Activated T-helper 17 cell treated with anti-CD3 and anti-CD28 coated beads, Interleukin-2, amount 50 U/mL, for 72 hours (primary cell): ENCODE results near the gene CYFIP1. TPM values are rescaled to one million over a fixed set of nuclear protein-coding genes. Genes with fewer than 3 reads are reported as not detected.

Experiments
- ATAC-seq: fragments of 150-1000 bp; cut with Tn5 transposase; replicated peaks from 2 replicates; pipeline ENCODE4 v1.10.0; 2021; ENCODE audit warnings: mild to moderate bottlenecking, moderate library complexity
- H3K27ac Mint-ChIP-seq: one replicate; pipeline ENCODE4 v1.8.0; 2022; ENCODE audit warnings: mixed read lengths
- H3K27me3 Mint-ChIP-seq: one replicate; pipeline ENCODE4 v1.8.0; 2022; ENCODE audit warnings: mixed read lengths
- H3K36me3 Mint-ChIP-seq: one replicate; pipeline ENCODE4 v1.8.0; 2022; ENCODE audit warnings: low read depth, mild to moderate bottlenecking, mixed read lengths
- H3K4me1 Mint-ChIP-seq: one replicate; pipeline ENCODE4 v1.8.0; 2022; ENCODE audit warnings: mixed read lengths
- H3K4me3 Mint-ChIP-seq: one replicate; pipeline ENCODE4 v1.8.0; 2022; ENCODE audit warnings: mild to moderate bottlenecking, mixed read lengths
- H3K9me3 Mint-ChIP-seq: one replicate; pipeline ENCODE4 v1.8.0; 2022; ENCODE audit warnings: mixed read lengths
- total RNA-seq, 2 donors: library from RNA; stranded (reverse); gene quantifications; one replicate each; pipeline ENCODE4 v1.2.3, GENCODE V29; 2022

CYFIP1 gene
- total RNA-seq, 2 donors from 2014 or later = 34.3 to 39.5 TPM

DNA sequence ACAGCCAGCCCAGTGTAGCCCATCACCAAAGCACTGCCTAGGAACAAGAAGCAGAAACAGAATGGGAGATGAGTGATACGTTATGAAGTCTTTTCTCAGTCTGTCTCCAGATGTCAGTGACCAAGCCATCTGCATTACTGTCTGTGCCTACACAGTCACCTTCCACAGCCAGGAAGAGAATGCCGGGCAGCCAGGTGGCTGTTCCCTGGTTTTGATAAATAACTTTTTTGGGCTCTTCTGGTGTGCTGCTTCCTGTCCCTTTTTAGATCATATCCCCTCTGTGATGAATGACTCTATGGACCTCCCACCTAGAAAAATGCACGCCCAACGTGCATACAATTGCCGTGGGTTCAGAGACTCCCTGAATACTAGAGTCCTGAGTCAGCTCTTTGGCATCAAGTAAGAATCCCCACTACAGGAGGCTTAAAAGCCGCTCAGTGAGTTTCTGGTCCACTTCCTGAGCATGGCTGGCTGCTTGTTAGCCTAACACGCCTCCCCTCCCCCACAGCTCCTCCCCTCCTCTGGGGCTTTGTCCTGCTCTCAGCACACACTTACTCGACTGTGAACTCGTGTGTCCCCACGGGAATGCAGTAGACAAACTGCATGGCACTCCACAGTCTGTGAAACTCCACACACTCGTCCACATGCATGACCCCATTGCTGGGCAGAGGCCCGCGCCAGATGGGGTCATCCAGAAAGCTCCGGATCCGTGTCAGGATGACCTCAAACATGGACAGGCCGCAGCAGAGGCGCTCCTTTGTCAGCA lies 107.0 kb downstream of the CYFIP1 start:
- H3K27me3 Mint-ChIP-seq = no peaks in the 10 kb centered on the region
- no peak for ATAC-seq
- H3K36me3 Mint-ChIP-seq = peaks cover 81% of the 10 kb centered on the region
- H3K27ac Mint-ChIP-seq = no peak overlapping the region
- no peaks in the 10 kb centered on the region for H3K4me1 Mint-ChIP-seq
- no peak overlapping the region for H3K4me3 Mint-ChIP-seq
- no peaks in the 10 kb centered on the region for H3K9me3 Mint-ChIP-seq

DNA sequence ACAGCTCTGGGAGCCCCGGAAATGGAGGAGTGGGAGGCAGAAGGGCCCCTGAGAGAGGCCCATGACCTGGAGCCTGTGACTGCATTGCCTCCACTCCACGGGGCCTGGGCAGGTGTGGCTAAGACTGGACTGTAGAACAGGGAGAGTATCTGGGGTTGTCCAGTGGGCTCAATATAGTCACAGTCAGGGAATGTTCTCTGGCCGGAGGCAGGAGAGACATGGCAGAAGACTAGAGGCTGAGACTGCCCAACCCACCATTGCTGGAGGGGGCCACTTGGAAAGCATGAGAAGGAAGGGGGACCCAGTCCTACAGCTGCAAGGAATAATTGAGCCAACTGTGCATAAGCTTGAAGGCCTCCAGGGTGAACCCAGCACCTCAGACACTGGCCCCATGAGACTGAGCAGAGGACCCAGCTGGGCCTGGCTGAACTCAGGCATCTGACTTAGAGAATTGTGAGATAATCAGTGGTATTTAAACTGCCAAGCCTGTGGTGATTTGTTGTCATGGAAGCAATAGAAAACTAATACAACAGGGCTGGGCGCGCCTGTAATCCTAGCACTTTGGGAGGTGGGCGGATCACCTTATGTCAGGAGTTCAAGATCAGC lies 108.6 kb downstream of the CYFIP1 start:
- H3K27me3 Mint-ChIP-seq = no peaks in the 10 kb centered on the region
- H3K9me3 Mint-ChIP-seq = no peaks in the 10 kb centered on the region
- no peak overlapping the region for H3K4me3 Mint-ChIP-seq
- no peaks in the 10 kb centered on the region for H3K4me1 Mint-ChIP-seq
- H3K36me3 Mint-ChIP-seq = peaks cover 81% of the 10 kb centered on the region
- ATAC-seq = no peak
- H3K27ac Mint-ChIP-seq = peak overlapping the region; percentile 44

DNA sequence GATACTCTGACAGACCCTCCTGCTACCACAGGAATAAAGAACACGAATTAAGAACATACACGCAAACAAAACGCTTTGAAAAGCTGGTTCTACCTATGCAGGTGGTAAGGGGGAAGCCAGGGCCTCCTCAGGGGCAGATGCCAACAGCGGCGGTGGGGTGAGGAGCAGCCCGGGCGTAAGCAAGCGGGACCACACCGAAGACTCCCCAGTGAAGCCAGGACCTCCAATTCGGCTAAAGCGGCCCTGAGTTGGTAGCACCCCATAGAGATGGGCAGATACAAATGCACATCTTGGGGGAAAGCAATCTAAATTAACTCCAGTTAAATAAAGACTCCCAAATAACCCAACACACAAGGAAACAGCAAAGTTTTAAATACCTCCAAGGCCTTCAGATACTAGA lies 109.3 kb downstream of the CYFIP1 start:
- Mint-ChIP-seq H3K4me3 (no peak overlapping the region), H3K36me3 (peaks cover 83% of the 10 kb centered on the region), H3K9me3 (no peaks in the 10 kb centered on the region), H3K27me3 (no peaks in the 10 kb centered on the region), H3K4me1 (no peaks in the 10 kb centered on the region), H3K27ac (peak overlapping the region; percentile 44)
- ATAC-seq = no peak

DNA sequence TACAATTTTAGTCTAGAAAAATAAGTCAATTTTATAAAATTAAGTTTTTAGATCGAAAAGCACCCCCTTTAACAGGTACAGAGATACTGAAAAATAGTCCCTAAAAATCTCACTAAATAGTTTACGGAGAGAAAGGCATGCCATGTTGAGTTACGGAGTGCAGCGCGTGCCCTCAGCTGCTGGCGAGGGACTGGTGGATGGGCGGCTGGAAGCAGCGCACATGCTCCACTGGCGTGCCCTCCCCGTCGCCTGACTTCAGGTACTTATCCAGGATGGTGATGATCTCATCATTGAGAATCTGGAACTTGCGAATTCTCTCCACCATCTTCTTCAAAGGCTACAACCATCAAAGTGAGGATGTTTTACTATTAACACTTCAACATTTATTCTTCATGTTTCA lies 110.3 kb downstream of the CYFIP1 start:
- H3K4me1 Mint-ChIP-seq = no peaks in the 10 kb centered on the region
- no peak for ATAC-seq
- no peaks in the 10 kb centered on the region for H3K27me3 Mint-ChIP-seq
- H3K9me3 Mint-ChIP-seq = no peaks in the 10 kb centered on the region
- no peak overlapping the region for H3K4me3 Mint-ChIP-seq
- no peak overlapping the region for H3K27ac Mint-ChIP-seq
- H3K36me3 Mint-ChIP-seq = peaks cover 91% of the 10 kb centered on the region

DNA sequence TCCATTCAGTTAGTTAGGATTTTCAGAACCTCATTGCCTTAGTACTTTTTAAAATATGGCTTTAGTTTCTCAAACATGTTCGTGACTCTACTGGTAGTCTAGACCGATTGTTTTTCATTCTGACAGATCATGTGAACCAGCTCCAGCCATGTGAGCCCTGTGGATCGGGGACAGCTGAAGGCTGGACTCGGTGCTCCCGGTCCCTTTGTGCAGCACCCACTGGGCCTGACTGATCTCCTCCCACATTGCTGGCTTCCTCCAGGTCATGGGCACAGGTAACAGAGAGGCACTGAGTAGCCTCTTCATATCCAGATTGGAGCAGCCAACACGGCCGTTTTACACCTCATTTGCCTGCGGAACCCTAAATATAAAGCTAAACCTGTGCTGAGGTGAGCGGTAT lies 111.2 kb downstream of the CYFIP1 start:
- Mint-ChIP-seq H3K27ac (no peak overlapping the region), H3K36me3 (peaks cover 100% of the 10 kb centered on the region)

DNA sequence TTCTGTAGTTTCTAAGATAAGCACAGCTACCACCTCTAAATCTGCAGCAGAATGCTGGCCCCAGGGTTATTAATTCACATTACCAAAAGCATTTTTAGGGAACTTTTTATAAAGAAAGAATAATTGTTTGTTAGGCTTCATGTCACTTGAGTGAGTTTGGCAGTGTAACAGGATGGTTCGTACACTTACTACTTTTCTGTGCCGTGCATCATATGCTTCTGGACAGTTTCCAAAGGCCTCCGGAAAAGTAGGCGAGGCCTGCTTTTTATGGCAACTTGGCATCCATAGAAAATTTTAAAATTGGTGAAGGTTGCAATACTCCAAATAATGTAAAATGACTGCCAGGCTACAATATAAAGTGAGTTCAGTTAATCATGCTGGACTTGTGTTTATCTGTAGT lies 111.7 kb downstream of the CYFIP1 start:
- Mint-ChIP-seq H3K4me1 (no peaks in the 10 kb centered on the region), H3K9me3 (no peaks in the 10 kb centered on the region), H3K27ac (no peak overlapping the region), H3K36me3 (peaks cover 100% of the 10 kb centered on the region), H3K4me3 (no peak overlapping the region), H3K27me3 (no peaks in the 10 kb centered on the region)
- no peak for ATAC-seq

More for the DNA sequence above, 111.2 kb downstream of the CYFIP1 start:
- no peak for ATAC-seq
- Mint-ChIP-seq H3K27me3 (no peaks in the 10 kb centered on the region), H3K4me3 (no peak overlapping the region), H3K9me3 (no peaks in the 10 kb centered on the region), H3K4me1 (no peaks in the 10 kb centered on the region)

DNA sequence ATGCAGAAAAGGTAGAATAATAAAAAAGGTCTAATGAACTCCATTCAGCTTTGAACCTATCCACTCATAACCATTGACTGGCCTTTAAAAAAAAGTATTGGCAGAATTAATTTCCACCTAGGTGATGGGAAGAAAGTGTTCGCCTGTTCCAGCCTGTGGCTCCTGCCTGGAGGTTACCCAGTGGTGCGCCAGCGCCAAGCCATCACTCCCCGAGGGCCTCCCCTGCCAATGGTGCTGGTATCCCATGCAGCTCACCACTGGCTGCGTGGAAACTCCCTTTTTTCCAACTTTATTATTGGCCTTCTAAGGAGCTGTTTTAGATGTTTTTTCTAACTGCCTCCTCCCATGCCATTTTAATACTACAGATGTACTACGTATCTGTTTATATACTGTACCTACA lies 112.3 kb downstream of the CYFIP1 start:
- no peaks in the 10 kb centered on the region for H3K9me3 Mint-ChIP-seq
- no peak overlapping the region for H3K27ac Mint-ChIP-seq
- H3K4me3 Mint-ChIP-seq = no peak overlapping the region
- H3K27me3 Mint-ChIP-seq = no peaks in the 10 kb centered on the region
- no peak for ATAC-seq
- H3K4me1 Mint-ChIP-seq = no peaks in the 10 kb centered on the region
- peaks cover 100% of the 10 kb centered on the region for H3K36me3 Mint-ChIP-seq

DNA sequence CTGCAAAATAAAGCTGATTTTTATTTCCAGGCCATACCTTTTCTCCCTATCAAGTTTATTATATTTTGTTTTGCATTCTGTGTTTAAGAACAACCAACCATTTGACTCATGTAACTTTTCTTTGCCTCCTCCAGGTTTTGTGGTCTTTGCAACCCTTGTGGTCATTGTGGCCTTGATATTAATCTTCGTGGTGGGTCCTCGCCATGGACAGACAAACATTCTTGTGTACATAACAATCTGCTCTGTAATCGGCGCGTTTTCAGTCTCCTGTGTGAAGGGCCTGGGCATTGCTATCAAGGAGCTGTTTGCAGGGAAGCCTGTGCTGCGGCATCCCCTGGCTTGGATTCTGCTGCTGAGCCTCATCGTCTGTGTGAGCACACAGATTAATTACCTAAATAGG lies 114.1 kb downstream of the CYFIP1 start:
- H3K36me3 Mint-ChIP-seq = peaks cover 100% of the 10 kb centered on the region
- ATAC-seq = no peak
- no peaks in the 10 kb centered on the region for H3K9me3 Mint-ChIP-seq
- H3K4me3 Mint-ChIP-seq = no peak overlapping the region
- H3K4me1 Mint-ChIP-seq = no peaks in the 10 kb centered on the region
- no peak overlapping the region for H3K27ac Mint-ChIP-seq
- H3K27me3 Mint-ChIP-seq = no peaks in the 10 kb centered on the region

DNA sequence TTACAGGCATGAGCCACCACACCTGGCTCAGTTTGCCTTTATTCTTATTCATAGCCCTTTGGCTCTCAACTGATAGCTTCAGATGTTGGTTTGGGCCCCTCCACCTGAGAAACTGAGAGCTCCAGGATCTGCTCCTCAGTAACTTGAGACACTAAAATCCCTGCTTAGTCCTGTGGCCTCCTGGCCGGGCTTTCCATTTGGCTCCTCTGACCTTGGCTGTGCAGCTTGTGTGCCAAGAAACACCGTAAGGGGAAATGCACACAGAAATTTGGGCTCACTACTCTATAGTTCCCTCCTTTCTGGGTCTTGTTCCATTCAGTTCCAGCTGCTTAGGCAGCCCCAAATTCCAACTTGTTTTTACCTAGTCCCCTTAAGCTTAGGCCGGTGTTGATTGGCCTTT lies 116.8 kb downstream of the CYFIP1 start:
- H3K27me3 Mint-ChIP-seq = no peaks in the 10 kb centered on the region
- ATAC-seq = no peak
- no peaks in the 10 kb centered on the region for H3K4me1 Mint-ChIP-seq
- H3K4me3 Mint-ChIP-seq = no peak overlapping the region
- H3K9me3 Mint-ChIP-seq = no peaks in the 10 kb centered on the region
- peak overlapping the region; percentile 68 for H3K27ac Mint-ChIP-seq
- peaks cover 98% of the 10 kb centered on the region for H3K36me3 Mint-ChIP-seq

DNA sequence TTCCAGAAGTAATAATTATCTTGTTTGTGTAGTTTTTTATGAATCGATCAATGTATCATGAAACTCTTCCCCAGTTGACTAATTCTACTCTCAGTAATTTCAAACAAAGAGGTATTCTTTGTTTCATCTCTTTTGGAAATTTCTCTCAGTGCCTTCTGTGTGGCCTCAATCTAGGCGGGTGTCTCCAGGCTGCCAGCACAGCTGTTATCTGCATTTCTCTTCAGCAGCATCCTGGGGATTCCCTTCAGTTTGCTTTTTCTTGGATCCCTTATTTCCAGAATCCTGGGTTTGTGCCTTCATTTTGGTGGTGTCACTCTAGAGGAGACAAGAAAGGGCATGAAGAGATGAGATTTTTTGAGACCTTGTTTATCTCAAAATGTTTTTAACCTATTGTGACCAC lies 119.0 kb downstream of the CYFIP1 start:
- no peaks in the 10 kb centered on the region for H3K27me3 Mint-ChIP-seq
- H3K4me1 Mint-ChIP-seq = no peaks in the 10 kb centered on the region
- no peak for ATAC-seq
- H3K27ac Mint-ChIP-seq = peak overlapping the region; percentile 72
- no peak overlapping the region for H3K4me3 Mint-ChIP-seq
- H3K9me3 Mint-ChIP-seq = no peaks in the 10 kb centered on the region
- H3K36me3 Mint-ChIP-seq = peaks cover 98% of the 10 kb centered on the region

DNA sequence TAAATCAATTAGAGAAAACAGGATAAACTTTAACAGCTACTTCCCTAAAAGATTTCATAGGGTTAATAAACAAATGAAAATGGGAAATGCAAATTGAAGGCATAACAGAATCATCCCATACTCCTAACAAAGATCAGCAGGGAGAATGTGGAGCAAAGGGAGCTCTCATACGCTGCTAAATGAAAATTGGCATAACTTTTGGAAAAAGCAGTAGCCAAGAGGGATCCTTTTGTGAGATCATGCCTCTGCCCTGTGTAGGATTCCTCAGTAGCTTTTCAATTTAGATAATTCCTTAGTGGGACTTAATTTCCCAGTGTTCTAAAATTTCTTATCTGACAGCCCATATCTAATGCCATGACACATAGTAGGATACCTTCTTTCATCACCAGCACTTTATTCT lies 123.5 kb downstream of the CYFIP1 start:
- Mint-ChIP-seq H3K9me3 (no peaks in the 10 kb centered on the region), H3K4me1 (peaks cover 5% of the 10 kb centered on the region), H3K4me3 (no peak overlapping the region), H3K27me3 (no peaks in the 10 kb centered on the region), H3K36me3 (peaks cover 93% of the 10 kb centered on the region), H3K27ac (no peak overlapping the region)
- ATAC-seq = no peak

DNA sequence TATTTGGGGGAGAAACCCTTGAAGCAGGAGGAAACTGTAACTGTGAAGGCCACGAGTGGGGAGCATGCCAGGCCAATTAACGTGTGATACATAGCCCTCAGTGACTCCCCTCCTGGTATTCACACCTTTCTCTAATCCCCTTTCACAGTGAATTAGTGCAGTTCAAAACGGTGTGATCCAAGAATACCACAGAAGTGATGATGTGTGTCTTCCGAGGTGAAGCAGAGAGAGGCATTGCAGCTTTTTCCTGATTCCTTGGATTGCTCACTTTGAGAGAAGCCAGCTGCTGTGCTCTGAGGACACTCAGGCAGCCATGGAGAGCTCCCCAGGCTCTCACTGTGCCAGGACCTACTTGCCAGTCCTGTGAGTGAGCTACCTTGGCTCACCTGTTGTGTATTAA lies 124.4 kb downstream of the CYFIP1 start:
- Mint-ChIP-seq H3K27ac (no peak overlapping the region), H3K4me3 (no peak overlapping the region), H3K4me1 (peaks cover 8% of the 10 kb centered on the region), H3K9me3 (no peaks in the 10 kb centered on the region), H3K27me3 (no peaks in the 10 kb centered on the region), H3K36me3 (peaks cover 93% of the 10 kb centered on the region)
- no peak for ATAC-seq

DNA sequence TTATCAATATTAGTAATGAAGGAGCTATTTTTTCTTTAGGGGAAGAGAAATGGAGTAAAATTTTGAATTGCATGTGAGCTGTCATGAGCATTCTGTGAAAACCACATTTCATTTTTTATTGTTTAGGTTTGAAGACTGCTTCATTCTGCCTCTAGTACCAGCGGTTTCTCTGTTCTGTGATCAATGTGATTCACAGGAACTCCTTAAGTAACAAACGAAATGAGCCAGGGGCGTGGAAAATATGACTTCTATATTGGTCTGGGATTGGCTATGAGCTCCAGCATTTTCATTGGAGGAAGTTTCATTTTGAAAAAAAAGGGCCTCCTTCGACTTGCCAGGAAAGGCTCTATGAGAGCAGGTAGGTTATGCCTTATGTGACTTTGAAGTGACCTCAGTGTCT lies 128.7 kb downstream of the CYFIP1 start:
- peaks cover 14% of the 10 kb centered on the region for H3K4me1 Mint-ChIP-seq
- H3K27ac Mint-ChIP-seq = peak overlapping the region; percentile 11
- peaks cover 93% of the 10 kb centered on the region for H3K36me3 Mint-ChIP-seq
- no peak for ATAC-seq
- H3K9me3 Mint-ChIP-seq = no peaks in the 10 kb centered on the region
- no peaks in the 10 kb centered on the region for H3K27me3 Mint-ChIP-seq
- no peak overlapping the region for H3K4me3 Mint-ChIP-seq

DNA sequence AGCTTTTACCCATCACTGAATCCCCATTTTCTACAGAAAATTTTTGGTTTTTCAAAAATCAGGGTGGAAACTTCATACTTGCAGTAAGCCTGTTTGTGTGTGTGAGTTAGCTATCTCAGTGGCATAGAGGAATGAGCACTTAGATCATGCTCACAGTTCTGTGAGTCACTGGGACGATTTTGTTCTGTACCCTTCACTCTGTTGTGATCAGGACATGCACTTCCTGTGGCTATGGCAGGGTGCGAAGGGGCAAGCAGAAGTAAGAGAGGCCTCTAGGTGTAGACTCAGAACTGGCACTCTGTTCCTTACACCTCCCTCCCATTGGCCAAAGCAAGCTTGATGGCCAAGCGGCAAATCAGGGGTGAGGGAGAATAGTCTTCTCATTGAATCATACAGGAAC lies 130.1 kb downstream of the CYFIP1 start:
- Mint-ChIP-seq H3K36me3 (peaks cover 93% of the 10 kb centered on the region), H3K4me1 (peaks cover 15% of the 10 kb centered on the region), H3K27ac (peak overlapping the region; percentile 56), H3K9me3 (no peaks in the 10 kb centered on the region), H3K27me3 (no peaks in the 10 kb centered on the region), H3K4me3 (no peak overlapping the region)
- peak; percentile 88 for ATAC-seq

DNA sequence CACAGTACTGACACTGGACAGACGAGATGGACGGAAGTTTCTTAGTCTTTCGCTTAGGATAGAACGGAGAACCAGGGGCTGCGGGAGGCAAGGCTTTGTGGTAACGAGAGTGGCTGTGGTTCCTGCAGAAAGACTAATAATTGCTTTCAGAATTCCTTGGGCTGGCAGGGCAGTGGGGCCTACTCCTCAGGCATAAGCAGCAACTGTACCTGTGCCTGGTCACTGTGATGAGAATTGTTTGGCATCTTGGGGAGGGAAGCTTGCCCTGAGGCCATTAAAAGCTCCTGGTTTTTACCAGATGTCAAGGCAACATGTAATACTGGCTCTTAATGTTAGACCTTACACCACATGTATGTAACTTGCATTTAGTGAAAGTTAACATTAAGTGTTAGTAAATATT lies 134.1 kb downstream of the CYFIP1 start:
- no peak for ATAC-seq
- Mint-ChIP-seq H3K4me1 (peaks cover 22% of the 10 kb centered on the region), H3K4me3 (no peak overlapping the region), H3K9me3 (no peaks in the 10 kb centered on the region), H3K27me3 (no peaks in the 10 kb centered on the region), H3K27ac (peak overlapping the region; percentile 79), H3K36me3 (peaks cover 94% of the 10 kb centered on the region)
